ENCODE results near the gene TEX44.

Gene TEX44

DNA sequence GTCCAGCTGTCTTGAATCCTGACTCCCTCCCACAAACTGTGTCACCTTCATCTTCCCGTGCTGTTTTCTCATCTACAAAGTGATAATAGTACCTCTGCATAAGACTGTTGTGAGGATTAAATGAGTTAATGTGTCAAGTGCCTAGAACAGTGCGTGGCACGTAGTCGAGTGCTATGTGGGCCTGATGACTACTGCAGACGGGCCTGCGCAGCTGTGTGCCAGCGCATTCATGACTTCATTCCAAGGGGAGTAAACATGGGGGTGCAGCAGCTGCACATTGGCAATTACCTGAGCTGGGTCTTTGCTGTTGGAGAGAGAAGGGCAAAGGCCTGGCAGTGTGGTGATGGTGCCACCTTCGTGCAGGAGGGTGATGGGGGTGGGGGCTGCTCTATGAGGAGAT lies 5.0 kb downstream of the TEX44 start:
- in situ Hi-C loops (cut with MboI; ENCODE audit: low pct_unique_long_range_greater_than_20kb, low sequenced_read_pairs, unreplicated experiment), result no loop called here
- TF ChIP-seq, protein P1, sequence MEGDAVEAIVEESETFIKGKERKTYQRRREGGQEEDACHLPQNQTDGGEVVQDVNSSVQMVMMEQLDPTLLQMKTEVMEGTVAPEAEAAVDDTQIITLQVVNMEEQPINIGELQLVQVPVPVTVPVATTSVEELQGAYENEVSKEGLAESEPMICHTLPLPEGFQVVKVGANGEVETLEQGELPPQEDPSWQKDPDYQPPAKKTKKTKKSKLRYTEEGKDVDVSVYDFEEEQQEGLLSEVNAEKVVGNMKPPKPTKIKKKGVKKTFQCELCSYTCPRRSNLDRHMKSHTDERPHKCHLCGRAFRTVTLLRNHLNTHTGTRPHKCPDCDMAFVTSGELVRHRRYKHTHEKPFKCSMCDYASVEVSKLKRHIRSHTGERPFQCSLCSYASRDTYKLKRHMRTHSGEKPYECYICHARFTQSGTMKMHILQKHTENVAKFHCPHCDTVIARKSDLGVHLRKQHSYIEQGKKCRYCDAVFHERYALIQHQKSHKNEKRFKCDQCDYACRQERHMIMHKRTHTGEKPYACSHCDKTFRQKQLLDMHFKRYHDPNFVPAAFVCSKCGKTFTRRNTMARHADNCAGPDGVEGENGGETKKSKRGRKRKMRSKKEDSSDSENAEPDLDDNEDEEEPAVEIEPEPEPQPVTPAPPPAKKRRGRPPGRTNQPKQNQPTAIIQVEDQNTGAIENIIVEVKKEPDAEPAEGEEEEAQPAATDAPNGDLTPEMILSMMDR (IDR thresholded peaks at IDR 0.05; ENCODE audit: extremely low read depth, insufficient read depth, missing control alignments), result no peak
- DNase-seq (ENCODE audit: low spot score), result no peak

DNA sequence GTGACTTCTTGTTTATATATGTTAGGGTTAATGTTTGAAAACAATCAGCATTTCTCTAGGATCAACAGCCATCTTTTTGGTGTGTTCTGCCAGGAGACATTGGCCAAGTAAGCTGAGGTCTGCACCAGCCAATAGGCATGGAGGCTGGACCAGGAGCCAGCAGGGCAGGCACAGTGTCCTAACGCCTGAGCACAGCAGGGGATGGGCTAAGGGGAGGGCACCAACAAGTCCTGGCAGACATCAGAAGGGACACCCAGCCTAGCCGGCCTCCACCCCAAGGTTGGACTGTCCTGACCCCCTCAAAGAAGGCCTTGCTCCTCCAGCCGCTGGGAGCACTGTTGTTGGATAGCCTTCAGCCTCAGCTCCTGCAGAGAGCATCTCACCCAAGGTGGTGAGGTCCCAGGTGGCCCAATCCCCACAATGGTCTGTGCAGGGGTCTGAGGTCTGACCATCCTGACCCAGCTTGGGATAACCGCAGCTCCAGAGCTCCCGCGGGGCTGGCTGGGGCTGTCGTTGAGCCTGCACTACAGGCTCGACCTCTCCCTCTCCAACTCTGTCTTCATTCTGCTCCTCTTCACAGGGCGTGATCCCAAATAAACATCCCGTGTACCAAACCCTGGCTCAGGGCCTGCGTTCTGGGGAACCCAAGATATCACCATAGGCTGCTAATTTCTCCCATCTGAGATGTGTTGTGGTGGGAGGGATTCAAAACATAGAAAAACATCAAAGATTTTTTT lies 8.1 kb downstream of the TEX44 start:
- in situ Hi-C loops (cut with MboI; ENCODE audit: low pct_unique_long_range_greater_than_20kb, low sequenced_read_pairs, unreplicated experiment), result no loop called here
- TF ChIP-seq, protein P1 (IDR thresholded peaks at IDR 0.05; ENCODE audit: extremely low read depth, insufficient read depth, missing control alignments), result no peak
- DNase-seq (ENCODE audit: low spot score), result no peak

DNA sequence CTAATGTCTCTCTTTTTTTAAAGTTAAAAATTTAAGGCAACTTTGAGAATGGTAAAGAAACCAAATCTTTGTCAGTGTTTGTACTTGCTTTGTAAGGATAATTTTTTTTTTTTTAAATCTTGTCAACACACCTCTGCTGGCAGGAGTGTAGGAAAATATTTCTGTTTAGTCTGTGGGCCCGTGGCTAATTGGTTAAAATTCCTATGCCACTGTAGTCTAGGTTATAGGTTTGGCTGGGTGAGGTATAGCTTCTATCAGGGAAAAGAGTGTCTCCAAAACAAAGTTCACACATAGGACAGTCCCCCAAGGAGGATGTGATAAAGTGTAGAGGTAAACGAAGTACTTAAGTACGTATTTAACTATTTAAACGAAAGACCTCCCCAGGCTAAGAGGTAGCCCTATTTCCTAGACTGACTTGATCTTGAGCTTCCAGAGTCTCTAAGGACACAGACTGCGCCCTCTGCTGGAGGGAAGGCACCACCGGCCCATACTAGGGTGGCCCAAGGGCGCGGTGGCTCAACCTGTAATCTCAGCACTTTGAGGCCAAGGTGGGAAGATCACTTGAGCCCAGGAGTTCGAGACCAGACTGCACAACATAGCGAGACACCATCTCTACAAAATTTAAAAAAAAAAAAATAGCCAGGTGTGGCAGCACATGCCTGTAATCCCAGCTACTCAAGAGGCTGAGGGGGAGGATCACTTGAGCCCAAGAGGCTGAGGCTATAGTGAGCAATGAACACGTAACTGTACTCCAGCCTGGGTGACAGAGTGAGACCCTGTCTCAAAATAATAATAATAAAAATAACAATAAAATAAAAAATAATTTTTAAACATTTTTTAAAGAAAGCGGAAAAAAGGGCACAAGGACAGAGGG lies 8.9 kb downstream of the TEX44 start:
- TF ChIP-seq, protein P1 (IDR thresholded peaks at IDR 0.05; ENCODE audit: extremely low read depth, insufficient read depth, missing control alignments), result peak; percentile 93
- peak; percentile 86 for DNase-seq (ENCODE audit: low spot score)
- in situ Hi-C loops (cut with MboI; ENCODE audit: low pct_unique_long_range_greater_than_20kb, low sequenced_read_pairs, unreplicated experiment), result no loop called here

DNA sequence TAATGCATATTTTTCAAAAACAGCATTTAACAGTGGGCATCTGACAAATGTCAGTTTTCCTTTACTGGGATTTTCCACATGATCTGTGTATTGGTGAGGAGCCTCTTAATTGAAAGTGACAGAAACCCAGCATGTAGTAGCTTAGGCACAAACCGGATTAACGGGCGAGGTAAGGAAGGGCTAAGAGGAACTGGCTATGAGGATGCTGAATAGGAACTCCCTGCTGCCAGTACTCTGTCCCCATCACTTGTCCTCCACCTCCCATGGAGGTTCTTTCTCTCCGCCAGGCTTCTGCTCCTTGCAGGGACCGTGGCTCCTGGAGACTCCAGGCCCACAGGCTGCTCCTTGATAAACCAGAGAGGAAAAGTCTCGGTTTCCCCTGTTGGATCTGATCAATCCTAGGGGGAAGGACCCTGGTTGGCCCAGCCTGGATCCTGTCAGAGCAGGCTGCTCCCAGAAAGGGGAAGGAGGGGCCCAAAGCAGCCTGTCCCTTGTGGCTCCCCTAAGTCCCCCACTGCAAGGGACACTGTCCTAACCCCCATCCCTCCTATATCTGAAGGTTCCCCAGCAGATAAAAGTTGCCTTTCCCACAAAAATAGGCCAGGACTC lies 10.3 kb downstream of the TEX44 start:
- TF ChIP-seq, protein P1 (IDR thresholded peaks at IDR 0.05; ENCODE audit: extremely low read depth, insufficient read depth, missing control alignments), result no peak
- DNase-seq (ENCODE audit: low spot score), result no peak
- in situ Hi-C loops (cut with MboI; ENCODE audit: low pct_unique_long_range_greater_than_20kb, low sequenced_read_pairs, unreplicated experiment), result no loop called here

DNA sequence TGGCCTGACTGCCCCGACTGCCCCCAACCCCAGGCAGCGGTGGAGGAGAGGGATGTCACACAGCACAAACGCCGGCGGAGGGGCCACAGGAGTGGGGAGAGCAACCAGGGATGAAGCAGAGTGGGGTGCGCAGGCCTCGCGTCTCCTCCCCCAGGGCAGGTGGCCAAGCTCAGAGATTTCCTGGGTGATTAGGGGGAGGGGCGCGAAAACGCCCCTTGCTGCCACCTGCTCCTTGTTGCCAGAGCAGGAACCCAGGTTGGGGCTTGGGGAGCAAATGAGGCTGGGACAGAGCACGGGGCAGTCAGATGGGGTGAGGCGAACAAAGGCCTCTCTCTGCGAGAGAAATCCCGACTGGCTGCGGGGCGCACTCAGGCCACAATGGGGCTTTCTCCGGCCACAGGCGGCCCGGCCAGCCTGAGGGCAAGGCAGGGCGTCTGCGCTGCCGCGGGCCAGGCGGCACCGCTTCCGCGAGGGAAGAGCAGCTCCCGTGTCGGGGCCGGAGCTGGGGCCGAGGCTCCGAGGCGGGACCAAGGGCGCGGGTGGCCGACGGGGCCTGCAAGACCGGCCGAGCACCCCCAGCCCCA lies 11.5 kb downstream of the TEX44 start:
- TF ChIP-seq, protein P1 (IDR thresholded peaks at IDR 0.05; ENCODE audit: extremely low read depth, insufficient read depth, missing control alignments), result no peak
- peak; percentile 79 for DNase-seq (ENCODE audit: low spot score)
- in situ Hi-C loops (cut with MboI; ENCODE audit: low pct_unique_long_range_greater_than_20kb, low sequenced_read_pairs, unreplicated experiment), result no loop called here
